Stomach (tissue), 9 donors: ENCODE data around the gene SPINK13. TPM values are rescaled to one million over a fixed set of nuclear protein-coding genes. Genes with fewer than 3 reads are reported as not detected.
"Not testable (repeated sequence)": the region's sequence is repeated elsewhere in the genome, so short reads cannot be mapped to it uniquely, and the experiment has no call there.

Source experiments
- DNase-seq, 2 donors: peaks; one replicate each; pipeline versions ENCODE4 v3.0.0 to v3.0.0-alpha.2; 2013 to 2019
- H3K27ac ChIP-seq, 5 donors: fragments of 200-600 bp in 4 of 5; sonication (generic) in 4 of 5; one replicate each; pipeline ENCODE4 v1.5.1; 2013 to 2019; ENCODE audit warnings: mild to moderate bottlenecking in 1 of 5, moderate library complexity in 1 of 5
- H3K27me3 ChIP-seq, 3 donors: fragments of 200-600 bp; sonication (generic); one replicate each; pipeline ENCODE4 v1.5.1; 2017 to 2019; ENCODE audit warnings: mixed run types in 1 of 3
- H3K36me3 ChIP-seq, 4 donors: fragments of 200-600 bp; sonication (generic); 1 replicate in 3 of 4; 2 replicates in 1 of 4; pipeline ENCODE4 v1.5.1; 2016 to 2019
- H3K4me1 ChIP-seq, 4 donors: fragments of 200-600 bp; sonication (generic); one replicate each; pipeline ENCODE4 v1.5.1; 2016 to 2019
- H3K4me3 ChIP-seq, 4 donors: fragments of 200-600 bp; sonication (generic) in 3 of 4; one replicate each; pipeline ENCODE4 v1.5.1; 2016 to 2019; ENCODE audit warnings: mild to moderate bottlenecking in 1 of 4
- H3K9me3 ChIP-seq, 4 donors: fragments of 200-600 bp; sonication (generic); one replicate each; pipeline ENCODE4 v1.5.1; 2016 to 2019
- CTCF ChIP-seq, 7 experiments: fragments of 450-650 bp in 4 of 7; fragments of 200-600 bp in 3 of 7; sonication (generic) in 3 of 7; IDR thresholded peaks; one replicate each; pipeline ENCODE4 v1.5.1; 2016 to 2019; ENCODE audit warnings: antibody characterized with exemption in 7 of 7, control low read depth in 2 of 7, mild to moderate bottlenecking in 1 of 7
- EP300 ChIP-seq: sonication (generic); formaldehyde crosslinking; IDR thresholded peaks from one replicate; pipeline ENCODE4 v1.6.1; 2017; ENCODE audit warnings: antibody characterized with exemption
- POLR2A ChIP-seq, 4 donors: fragments of 450-650 bp; IDR thresholded peaks; one replicate each; pipeline ENCODE4 v1.6.1; 2016; ENCODE audit warnings: antibody characterized with exemption in 4 of 4, control low read depth in 2 of 4, mild to moderate bottlenecking in 1 of 4, moderate library complexity in 1 of 4
- POLR2AphosphoS5 ChIP-seq, 3 donors: sonication (generic); formaldehyde crosslinking; IDR thresholded peaks; one replicate each; pipeline ENCODE4 v1.6.1; 2016; ENCODE audit warnings: antibody characterized with exemption in 3 of 3
- WGBS, 5 donors: extraction: QIAGEN DNeasy Blood & Tissue Kit in 3 of 5; methylation state at CpG; one replicate each; pipeline versions ENCODE4 v1.1.5 to v1.1.7; 2013 to 2018; 5-methylcytosine and 5-hydroxymethylcytosine counted together
- intact Hi-C: fragments of 100-400 bp; cut with DNase I; formaldehyde crosslinking; loops from one replicate; pipeline ENCODE4 v1.15.1; 2023; ENCODE audit warnings: low total_unique reads
- polyA plus RNA-seq, 3 donors: library from polyadenylated mRNA; stranded (reverse); fragments of 200-250 nt; gene quantifications; one replicate each; pipeline ENCODE4 v1.2.3, GENCODE V29; 2013
- total RNA-seq, 5 donors: library from RNA; depleted of rRNA; stranded (reverse); fragments of >200 nt; gene quantifications; one replicate each; pipeline versions ENCODE4 v1.1.0 to v1.2.3, GENCODE V29; 2014 to 2016
- donor health status: healthy with polysubstance abuse.
- donor health status: Bipolar disorder and iron deficiency.
- donor health status: healthy.

The SPINK13 gene
- total and polyA plus RNA-seq, 8 donors: 1.4 to 9.3 (median 1.5) TPM; not detected in 5

DNA sequence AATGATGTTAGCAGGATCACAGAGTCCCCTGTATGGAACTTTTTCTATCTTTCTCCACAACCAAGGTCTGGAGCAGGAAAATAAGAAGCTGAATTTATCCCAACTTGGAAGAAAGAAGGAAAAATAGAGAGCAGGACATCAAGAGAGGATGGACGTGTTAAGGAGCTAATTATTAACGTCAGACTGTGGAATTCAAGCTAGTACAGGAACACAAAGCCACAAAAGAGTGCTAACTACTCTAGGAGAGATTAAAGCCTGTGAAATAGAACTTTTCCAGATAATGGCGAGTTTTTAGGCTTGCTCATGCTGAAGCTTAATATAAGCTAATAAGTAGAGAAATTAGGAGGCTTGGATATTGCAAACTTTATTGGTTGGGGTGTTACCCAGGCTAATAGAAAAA, 632 bp upstream of the SPINK13 start:
- intact Hi-C loops: no loop called here
- DNase-seq: peak in 1 of 2 donors; percentile 7
- Histone ChIP-seq H3K36me3 (no peaks in the 10 kb centered on the region), H3K9me3 (peaks cover 0 to 5% (median 1%) of the 10 kb centered on the region in 4 donors), H3K27ac (no peak overlapping the region), H3K4me1 (no peaks in the 10 kb centered on the region), H3K27me3 (no peaks in the 10 kb centered on the region), H3K4me3 (no peak overlapping the region)
- no peak for TF ChIP-seq CTCF (IDR thresholded peaks at IDR 0.05)
- TF ChIP-seq EP300: no peak
- no peak for TF ChIP-seq POLR2AphosphoS5 (IDR thresholded peaks at IDR 0.05)
- no peak for TF ChIP-seq POLR2A (IDR thresholded peaks at IDR 0.05)
- 20 to 44% (median 36%) methylated on average over 3 of the region's 3 CpGs for WGBS, 5 donors

GRCh38 chr5:148275129-148275528, 6.5 kb downstream of the SPINK13 start:
- DNase-seq, H3K4me3 ChIP-seq, intact Hi-C loops, H3K36me3 ChIP-seq, H3K27ac ChIP-seq, H3K4me1 ChIP-seq, H3K27me3 ChIP-seq: not testable (repeated sequence)
- peaks cover 0 to 47% (median 32%) of the 10 kb centered on the region in 4 donors for H3K9me3 ChIP-seq
- 92 to 97% (median 93%) methylated on average over 2 of the region's 2 CpGs for WGBS, 5 donors

DNA sequence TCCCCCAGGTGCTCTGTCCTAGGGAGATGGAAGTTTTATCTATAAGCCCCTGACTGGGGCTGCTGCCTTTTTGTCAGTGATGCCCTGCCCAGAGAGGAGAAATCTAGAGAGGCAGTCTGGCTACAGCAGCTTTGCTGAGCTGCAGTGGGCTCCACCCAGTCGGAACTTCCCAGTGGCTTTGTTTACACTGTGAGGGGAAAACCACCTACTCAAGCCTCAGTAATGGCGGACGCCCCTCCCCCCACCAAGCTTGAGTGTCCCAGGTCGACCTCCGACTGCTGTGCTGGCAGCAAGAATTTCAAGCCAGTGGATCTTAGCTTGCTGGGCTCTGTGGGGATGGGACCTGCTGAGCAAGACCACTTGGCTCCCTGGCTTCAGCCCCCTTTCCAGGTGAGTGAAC, 12.3 kb downstream of the SPINK13 start:
- Histone ChIP-seq H3K9me3 (peaks cover 0 to 53% (median 31%) of the 10 kb centered on the region in 4 donors), H3K27ac (peak overlapping the region in 1 of 5 donors; percentile 59)
- intact Hi-C loops, H3K36me3 ChIP-seq, H3K4me3 ChIP-seq, H3K4me1 ChIP-seq, H3K27me3 ChIP-seq: not testable (repeated sequence)
- DNase-seq: peak; percentile 20 to 29
- 20 to 25% (median 22%) methylated on average over 1 to 5 of the region's 5 CpGs; no CpG with 5 or more reads in 1 of the 5 donors for WGBS, 5 donors

- H3K36me3 ChIP-seq, H3K4me1 ChIP-seq, H3K4me3 ChIP-seq, intact Hi-C loops, H3K27me3 ChIP-seq: not testable (repeated sequence)
- WGBS, 5 donors: 40 to 70% (median 58%) methylated on average over 4 of the region's 4 CpGs
- DNase-seq: peak; percentile 16 to 39
- H3K27ac ChIP-seq: peak overlapping the region in 2 of 5 donors; percentile 43 to 59
- peaks cover 0 to 49% (median 31%) of the 10 kb centered on the region in 4 donors for H3K9me3 ChIP-seq
Measured at GRCh38 chr5:148281336-148281735, 12.7 kb downstream of the SPINK13 start.

GRCh38 chr5:148290271-148291195, 21.9 kb downstream of the SPINK13 start:
- Histone ChIP-seq H3K4me3 (no peak overlapping the region), H3K36me3 (no peaks in the 10 kb centered on the region), H3K4me1 (no peaks in the 10 kb centered on the region), H3K27ac (no peak overlapping the region), H3K9me3 (no peaks in the 10 kb centered on the region), H3K27me3 (no peaks in the 10 kb centered on the region)
- intact Hi-C loops: no loop called here
- 65 to 70% (median 69%) methylated on average over 6 of the region's 6 CpGs for WGBS, 5 donors
- TF ChIP-seq POLR2A (IDR thresholded peaks at IDR 0.05): no peak
- peak in 4 of 7 experiments; percentile 24 to 42 (median 32) for TF ChIP-seq CTCF (IDR thresholded peaks at IDR 0.05)
- peak in 1 of 2 donors; percentile 36 for DNase-seq

DNA sequence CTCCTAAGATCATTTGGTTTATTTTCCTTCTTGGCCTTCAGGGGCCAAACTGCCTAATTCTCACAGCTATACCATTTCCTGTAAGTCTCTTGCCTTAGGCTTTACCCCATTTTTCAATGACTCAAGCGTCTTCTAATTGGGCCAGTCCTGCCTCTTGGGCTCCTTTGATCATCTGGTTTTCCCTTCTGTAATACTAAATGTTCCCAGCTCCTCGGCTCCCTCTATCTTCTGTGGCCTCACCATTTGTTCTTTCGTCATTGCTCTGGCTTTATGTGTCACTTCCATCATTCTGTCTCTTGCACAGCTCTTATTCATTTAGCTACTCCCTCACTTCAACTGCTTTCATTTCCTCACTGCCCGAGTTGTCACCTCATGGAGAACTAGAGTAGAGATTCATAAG, 29.1 kb downstream of the SPINK13 start:
- no peaks in the 10 kb centered on the region for H3K36me3 ChIP-seq
- 77 to 86% (median 80%) methylated on average over 4 of the region's 4 CpGs for WGBS, 5 donors
- H3K27ac ChIP-seq: no peak overlapping the region
- no peak overlapping the region for H3K4me3 ChIP-seq
- no peaks in the 10 kb centered on the region for H3K9me3 ChIP-seq
- H3K4me1 ChIP-seq: no peaks in the 10 kb centered on the region
- H3K27me3 ChIP-seq: no peaks in the 10 kb centered on the region
- TF ChIP-seq EP300 (no peak), POLR2A (IDR thresholded peaks at IDR 0.05) (no peak), POLR2AphosphoS5 (IDR thresholded peaks at IDR 0.05) (no peak), CTCF (IDR thresholded peaks at IDR 0.05) (no peak)
- intact Hi-C loops: no loop called here
- no peak for DNase-seq
